ENCODE data around the gene ARID1B.

- TF ChIP-seq CTCF (IDR thresholded peaks at IDR 0.05 in 8 of 11, conservative IDR thresholded peaks at IDR 0.05 in 3 of 11): no peak
- no peak for TF ChIP-seq POLR2AphosphoS5 (IDR thresholded peaks at IDR 0.05)
- no peak for TF ChIP-seq POLR2A (IDR thresholded peaks at IDR 0.05)
Observed at GRCh38 chr6:156994215-156995076, 217.3 kb downstream of the ARID1B start.
